AML-193 (cell line): ENCODE results near the gene RDH13.
"Not testable (repeated sequence)": the region's sequence is repeated elsewhere in the genome, so short reads cannot be mapped to it uniquely, and the experiment has no call there.

Experiments
- DNase-seq, 2 experiments: peaks; one replicate each; lab custom pipeline; 2025; lab: John Stamatoyannopoulos, UW

The RDH13 gene

DNA sequence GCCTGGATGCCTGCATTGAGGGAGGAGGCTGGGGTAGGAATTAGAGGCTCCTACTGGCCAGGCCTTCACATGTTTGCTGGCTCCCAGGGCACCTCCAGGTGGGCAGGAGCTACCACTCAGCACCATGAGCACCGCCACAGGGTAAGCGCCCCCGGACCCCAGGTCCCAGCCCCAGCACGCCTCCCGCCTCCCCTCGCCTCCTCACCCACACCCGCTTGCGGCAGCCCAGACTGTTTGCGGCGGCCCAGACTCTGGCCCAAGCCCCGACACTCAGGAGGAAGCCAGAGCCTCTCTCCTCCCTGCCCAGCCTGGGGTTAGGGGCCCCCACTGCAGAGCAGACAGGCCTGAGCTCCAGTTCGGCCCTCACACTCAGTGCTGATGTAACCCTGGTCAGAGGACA is 13.4 kb upstream of the RDH13 start:
- no peak for DNase-seq

DNA sequence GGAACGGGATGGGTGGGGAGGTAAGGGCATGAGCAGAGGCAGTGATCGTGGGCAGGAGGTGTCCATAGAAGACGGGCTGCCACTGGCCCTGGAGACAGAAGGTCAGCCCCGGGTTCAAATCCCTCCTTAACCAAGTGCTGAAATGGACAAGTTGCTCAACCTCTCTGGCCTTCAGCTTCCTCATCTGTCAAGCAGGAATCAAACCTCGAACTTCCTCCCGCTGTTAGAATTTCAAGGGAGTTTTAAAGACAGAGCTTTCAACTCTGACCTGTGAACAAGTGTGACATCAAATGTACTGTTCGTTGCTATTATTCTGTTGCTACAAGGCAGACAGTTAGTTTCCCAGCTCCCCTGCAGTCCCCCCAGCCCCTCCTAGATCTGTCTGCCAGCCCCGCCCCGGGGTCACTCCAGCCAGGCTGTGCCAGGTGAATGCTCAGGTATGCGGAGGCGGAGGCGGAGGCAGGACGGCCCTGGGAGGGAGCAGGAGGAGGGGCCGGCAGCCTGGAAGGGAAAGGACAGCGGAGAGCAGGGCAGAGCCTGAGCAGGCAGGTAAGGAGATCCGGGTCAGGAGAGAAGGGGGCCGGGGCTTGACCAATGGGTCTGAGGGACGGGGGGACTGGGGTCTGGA is 12.5 kb upstream of the RDH13 start, which contains the start of gene EPS8L1:
TSS of gene EPS8L1 (plus strand) at position 499 of the 628 bp plus-strand sequence. CDS start 576 bp downstream, outside the sequence.
- DNase-seq, result peak; percentile 25 to 44

DNA sequence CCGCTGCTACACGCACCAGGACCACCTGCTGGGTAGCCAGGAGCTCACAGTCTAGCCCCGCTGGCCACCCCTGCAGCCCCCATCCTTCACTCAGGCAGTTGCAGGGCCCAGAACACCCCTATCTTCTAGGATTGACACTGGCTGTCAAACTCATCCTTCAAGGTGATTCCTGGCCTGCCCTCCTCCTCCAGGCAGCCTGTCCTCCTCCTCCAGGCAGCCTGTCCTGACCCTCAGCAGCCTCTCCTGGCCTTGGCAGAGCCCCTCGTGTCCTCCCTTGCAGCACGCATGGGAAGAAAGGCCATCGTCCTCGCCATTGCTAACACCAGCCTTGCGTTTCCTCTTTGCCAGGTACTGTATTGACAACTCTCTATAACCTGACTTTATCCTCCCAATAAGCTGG is 9.0 kb upstream of the RDH13 start:
- no peak for DNase-seq

DNA sequence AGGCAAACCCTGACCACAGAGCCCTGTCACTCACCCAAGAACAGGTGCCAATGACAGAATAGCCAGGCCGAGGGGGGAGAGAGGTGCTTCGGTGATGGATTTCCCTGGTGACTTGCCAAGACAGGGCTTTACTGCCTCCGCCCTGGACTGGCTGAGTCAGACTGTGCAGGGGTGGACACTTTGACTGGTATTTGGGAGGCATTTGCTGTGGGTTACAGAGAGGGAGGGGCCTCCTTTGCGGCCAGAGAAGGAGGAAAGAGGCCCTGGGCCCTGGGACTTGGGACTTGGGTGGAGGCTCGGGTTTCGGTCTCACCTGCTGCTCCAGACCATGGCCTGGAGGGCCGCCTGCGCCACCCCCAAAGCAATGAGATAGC is 8.2 kb upstream of the RDH13 start:
- DNase-seq, result no peak

DNA sequence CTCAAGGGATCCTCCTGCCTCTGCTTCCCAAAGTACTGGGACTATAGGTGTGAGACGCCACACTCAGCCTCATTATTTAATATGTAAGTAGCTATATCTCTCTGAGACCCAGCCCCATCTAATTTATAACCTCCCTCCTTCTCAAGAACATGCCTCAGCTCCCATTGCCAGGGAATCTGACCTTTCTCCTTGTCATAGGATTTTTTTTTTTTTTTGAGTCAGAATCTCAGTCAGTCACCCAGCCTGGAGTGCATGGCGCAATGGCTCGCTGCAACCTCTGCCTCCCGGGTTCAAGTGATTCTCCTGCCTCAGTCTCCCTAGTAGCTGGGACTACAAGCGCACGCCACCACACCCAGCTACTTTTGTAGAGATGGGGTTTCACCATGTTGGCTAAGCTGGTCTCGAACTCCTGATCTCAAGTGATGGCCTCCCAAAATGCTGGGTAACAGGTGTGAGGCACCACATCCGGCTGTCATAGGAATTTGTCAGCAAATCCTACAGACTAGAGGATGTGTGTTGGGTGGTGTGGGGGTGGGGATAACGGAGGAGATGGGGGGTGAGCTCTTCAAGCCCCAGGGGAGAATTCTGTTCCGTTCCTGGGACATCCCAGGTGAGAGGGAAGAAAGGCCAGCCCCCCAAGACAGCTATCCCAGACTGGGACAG is 7.6 kb upstream of the RDH13 start:
- DNase-seq, result no peak

DNA sequence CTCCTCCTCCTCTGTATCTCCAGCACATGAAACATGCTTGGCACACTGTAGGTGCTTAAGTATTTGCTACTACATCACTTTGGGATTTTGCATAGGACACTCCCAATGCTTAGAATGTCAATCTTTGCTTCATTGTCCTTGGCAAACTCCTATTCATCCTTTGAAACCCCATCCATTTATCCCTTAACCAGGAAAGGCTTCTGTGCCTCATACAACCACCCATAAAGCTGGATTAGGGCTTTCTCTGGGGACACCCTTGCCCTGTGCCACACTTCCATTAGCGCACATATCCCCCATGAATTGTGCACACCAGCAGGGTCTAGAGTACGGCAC is 6.9 kb upstream of the RDH13 start:
- DNase-seq, result no peak

DNA sequence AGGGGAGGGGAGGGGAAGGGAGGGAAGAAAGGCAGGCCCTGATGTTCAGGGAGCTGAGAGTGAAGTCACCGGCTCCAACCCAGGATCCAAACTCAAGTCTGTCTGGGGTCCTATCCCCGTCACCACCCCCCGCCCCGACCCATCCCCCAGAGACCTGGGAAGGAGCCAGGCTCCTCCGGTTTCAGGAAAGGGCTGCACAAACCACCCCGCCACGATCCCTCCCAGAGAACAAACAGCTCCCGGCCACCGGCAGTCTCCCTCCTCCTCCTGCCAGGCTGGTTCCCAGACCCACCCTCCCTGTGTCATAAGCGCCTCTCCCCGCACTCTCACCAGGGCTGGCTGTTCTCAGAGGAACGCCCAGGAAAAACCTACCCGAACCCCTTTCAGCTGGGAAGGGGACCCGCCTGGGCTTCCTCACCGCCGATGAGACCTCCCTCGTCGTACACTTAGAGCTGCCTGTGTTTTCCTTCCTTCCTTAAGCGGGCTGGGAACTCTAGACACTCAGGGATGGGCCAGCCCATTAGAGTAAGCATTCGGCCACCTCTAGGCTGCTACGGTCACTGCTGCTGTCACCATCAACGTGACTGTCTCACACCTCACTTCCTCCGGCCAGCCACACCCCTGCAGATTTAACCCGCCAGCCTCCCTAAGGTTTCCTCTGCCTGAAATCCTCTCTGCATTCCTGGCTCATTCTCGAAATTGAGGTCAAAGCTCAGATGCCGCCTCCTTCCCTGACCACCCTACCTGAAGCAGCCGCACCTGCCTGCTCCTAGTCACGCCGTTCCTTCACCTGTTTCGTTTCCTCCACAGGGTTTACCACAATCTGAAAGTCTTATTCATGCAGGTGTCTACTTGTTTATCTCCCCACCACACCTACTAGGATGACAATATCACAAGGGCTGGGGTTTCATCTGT is 6.3 kb upstream of the RDH13 start:
- no peak for DNase-seq

DNA sequence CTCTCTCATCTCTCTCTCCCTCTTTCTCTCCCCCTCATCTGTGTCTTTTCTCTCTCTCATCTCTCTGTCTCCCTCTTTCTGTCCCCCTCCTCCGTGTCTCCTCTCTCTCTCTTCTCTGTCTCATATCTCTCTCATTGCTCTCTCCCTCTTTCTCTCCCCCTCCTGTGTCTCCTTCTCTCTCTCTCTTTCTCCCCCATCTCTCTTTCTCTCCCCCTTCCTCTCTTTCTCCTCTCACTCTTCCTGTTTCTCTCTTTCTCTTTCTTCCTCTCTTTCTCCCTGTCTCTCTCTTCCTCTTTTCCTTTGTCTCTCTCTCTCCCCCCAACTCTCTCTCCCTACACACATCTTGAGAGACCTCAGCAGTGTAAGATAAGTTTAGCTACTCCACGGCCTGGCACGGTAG is 4.9 kb upstream of the RDH13 start:
- DNase-seq, result no peak

DNA sequence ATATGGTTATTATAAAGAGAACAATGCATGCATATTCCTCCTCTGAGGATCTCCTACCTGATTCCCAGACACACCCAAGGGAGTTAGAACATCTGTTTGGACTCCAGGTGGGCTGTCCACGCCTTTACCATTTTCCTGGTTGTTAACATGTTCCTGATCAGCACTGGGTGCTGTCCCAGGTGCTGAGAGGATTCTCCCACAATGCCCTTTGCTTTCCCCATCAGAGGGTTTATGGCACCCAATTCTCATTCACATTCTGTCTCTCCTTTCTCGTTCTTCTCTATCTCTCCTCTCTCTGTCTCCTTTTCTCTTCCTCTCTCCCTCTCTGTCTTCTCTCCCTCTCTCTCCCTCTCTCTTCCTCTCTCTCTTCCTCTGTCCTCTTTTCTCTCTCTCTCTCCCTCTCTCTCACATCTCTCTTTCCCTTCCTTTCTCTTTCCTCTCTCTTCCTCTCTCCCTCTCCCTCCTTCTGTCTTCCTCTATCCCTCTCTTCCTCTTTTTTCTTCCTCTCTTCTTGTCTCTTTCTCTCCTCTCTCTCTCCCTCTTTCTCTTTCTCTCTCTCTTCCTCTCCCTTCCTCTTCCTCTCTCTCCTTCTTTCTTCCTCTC is 3.3 kb upstream of the RDH13 start:
- no peak for DNase-seq

DNA sequence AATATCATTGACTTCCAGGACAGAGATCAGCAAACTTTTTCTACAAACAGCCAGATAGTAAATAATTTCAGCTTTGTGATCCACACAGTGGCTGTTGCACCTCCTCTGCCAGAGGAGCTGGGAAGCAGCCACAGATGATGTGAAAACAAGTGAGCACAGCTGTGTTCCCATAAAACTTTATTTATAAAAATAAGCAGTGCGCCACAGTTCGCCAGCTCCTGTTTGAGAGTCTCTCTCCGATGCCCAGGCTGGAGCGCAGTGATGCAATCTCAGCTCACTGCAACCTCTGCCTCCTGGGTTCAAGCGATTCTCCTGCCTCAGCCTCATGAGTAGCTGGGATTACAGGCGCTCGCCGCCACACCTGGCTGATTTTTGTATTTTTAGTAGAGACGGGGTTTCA is 2.6 kb upstream of the RDH13 start:
- not testable (repeated sequence) for DNase-seq

DNA sequence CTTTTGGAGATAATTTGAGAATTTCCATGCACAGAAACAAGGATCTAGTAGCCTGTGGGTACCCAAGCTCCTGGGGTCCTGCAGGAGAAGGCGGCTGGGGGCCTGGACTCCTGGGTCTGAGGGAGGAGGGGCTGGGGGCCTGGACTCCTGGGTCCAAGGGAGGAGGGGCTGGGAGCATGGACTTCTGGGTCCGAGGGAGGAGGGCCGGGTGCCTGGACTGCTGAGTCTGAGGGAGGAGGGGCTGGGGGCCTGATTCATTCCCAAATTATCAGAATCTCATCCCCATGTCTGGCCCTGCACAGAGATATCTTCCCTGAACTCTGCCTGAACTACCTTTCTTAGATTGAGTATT is 520 bp upstream of the RDH13 start:
- DNase-seq, result no peak

DNA sequence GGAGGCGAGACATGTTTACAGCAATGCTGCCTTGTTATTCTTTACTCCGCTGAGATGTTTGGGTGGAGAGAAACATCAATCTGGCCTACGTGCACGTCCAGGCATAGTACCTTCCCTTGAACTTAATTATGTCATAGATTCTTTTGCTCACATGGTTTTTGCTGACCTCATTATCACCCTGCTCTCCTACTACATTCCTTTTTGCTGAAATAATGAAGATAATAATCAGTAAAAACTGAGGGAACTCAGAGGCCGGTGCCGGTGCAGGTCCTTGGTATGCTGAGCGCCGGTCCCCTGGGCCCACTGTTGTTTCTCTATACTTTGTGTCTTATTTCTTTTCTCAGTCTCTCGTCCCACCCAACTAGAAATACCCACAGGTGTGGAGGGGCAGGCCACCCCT is 2.7 kb downstream of the RDH13 start:
- not testable (repeated sequence) for DNase-seq

DNA sequence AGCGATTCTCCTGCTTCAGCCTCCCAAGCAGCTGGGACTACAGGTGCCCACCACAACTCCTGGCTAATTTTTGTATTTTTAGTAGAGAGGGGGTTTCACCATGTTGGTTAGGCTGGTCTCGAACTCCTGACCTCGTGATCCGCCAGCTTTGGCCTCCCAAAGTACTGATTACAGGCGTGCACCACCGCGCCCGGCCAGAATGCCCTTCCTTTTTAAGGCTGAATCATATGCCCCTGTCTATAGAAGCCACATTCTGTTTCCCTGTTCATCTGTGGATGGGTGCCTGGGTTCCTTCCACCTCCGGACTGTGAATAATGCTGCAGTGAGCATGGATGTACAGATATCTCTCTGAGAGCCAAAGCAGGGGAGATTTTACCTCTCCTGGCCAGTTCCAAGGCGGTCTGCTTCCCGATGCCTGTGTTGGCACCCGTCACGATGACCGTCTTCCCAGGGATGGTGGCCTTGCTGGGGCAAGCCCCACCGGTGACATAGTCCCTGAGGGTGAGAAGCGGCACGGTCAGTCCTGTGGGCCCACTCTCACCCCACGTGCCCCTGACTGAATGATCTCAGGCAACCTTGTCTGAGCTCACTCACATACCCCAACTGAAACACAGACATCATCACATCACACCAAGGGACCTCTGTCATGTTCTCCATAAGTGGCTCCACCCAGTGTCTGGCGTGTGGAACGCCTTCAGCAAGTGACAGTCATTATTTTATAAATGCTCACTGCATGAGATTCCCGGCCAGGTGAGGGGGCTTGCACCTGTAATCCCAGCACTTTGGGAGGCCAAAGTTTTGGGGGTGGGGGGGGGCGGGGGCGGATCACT is 4.0 kb downstream of the RDH13 start:
- DNase-seq, result no peak

DNA sequence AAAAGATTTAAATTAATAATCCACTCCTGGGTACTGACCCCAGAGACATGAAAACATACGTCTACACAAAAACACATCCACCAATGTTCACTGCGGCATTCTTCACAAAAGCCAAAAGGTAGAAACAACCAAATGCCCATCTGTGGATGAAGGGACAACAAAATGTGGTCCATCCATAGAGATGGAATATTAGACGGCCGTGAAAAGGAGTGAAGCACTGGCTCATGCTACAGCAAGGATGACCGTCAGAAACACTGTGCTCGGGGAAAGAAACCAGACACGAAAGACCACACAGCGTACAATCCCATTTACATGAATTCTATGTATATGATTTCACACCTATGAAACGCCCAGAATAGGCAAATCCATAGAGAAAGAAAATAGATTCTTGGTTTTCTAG is 6.1 kb downstream of the RDH13 start:
- DNase-seq, result no peak

DNA sequence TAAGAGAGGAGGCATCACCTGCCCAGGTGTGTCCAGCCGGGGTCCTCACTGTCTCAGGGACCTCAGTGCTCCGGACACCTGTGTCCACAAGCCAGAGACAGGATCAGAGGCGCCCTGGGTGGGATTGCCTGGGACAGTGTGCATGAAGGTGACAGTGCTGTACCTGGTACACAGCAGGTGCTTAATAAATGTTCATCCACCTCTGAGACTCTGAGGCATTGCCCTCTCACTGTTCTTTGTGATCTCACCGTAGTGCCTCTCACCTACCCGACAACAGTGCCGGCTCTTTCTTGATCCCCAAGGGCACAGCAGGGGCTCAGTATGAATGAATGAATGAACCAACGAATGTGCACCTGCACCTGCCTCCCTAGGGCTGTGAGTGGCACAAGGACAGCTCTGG is 9.2 kb downstream of the RDH13 start:
- DNase-seq, result no peak

DNA sequence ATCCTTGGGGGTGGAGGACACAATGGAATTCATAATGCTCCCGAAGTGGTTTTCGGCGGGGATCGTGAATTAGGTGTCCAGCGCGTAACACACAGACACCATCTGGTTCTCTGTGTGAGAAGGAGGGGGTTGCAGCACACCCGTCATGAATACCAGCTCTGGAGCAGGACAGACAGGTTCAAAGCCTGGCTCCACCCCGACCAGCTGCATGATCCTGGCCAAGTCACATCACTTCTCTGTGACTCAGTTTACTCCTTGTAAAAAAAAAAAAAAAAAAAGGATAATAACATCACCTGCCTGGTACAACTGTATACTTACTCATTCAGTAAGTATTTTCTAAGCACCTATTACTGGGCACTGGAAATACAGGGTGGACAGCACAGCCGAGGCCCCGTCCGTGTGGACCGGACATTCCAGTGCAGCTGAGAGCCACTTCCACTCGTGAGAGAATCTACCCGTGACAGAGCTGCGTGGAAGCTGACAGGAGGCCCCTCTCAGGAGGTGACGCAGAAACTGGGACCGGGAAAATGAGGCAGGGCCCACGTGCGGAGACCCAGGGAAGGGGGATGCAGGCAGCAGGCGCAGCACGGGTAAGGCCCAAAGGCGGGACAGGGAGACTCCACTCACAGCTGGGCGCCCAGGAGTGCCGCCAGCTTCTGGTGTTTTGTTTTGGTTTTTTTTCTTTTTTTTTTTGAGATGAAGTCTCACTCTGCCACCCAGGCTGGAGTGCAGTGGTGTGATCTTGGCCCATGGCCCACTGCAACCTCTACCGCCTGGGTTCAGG is 12.0 kb downstream of the RDH13 start:
- no peak for DNase-seq

DNA sequence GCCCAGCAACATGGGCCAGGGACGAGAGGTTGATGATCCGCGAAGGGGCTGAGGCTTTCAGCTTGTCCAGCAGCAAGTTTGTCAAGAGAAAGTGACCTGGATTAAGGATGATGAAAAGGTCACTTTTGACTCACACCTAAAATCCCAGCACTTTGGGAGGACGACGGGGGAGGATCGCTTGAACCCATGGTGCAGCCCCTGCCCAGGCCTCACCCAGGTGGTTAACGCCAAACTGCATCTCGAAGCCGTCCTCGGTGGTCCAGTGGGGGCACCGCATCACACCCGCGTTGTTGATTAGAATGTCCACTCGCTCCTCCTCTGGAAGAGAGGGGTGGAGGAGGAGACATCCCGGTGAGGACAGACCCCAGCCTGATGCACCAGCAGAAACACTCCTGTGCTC is 14.5 kb downstream of the RDH13 start:
- DNase-seq, result no peak

DNA sequence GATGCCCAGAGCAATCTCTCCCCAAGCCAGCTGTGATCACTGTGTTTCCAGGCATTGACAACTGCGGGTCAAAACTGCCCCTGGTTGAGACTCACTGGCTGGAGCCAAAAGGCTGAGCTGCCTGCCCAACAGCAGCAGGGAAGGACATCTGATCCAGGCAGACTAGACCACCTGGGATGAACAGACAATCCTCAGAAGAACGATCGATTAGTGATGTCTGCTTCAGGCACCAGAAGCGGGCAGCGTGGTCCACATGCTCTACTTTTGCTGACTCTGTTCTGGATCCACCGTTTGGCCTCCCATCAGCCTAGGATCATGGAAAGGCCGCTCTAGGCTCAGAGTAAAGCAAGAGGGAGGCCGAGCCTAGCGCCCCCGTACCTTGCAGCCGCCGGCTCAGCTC is 15.0 kb downstream of the RDH13 start:
- DNase-seq, result no peak

DNA sequence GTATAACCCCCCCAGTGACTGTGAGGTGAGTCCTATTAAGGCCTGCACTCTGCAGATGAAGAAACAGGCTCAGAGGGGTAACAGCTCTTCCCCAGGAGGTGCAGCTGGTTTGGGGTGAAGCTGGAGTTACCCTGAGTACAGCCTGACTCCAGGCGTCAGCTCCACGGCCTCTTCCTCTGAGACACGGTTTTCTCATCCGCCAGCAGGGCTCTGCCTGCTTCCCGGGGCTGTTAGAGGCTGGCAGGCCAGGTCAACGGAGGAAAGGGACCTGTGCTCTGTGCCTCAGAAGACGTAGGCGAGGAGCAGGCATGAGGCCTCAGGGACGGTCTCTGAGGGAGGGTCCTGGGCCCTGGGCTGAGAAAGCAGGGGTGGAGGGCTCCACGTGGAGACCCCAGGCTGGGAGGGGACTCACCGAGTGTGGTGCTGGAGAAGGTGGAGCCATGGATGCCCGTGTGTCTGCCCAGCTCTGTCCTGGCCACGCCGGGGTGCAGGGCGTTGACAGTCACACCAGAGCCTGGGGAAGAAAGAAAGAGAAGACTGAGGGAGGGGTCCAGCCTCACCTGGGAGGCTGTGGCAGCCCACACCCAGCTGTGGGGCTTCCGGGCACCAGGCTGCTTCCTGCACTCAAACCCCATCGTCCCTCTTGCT is 15.8 kb downstream of the RDH13 start:
- no peak for DNase-seq
